Esophagus (tissue), 2 donors: Measurements from ENCODE around the gene SLC31A1. TPM values are rescaled to one million over a fixed set of nuclear protein-coding genes. Genes with fewer than 3 reads are reported as not detected.
A peak's percentile ranks its signal among the peaks of the same experiment; 100 is the strongest.

Experiments
- H3K27ac ChIP-seq, 2 donors: one replicate each; pipeline ENCODE4 v1.5.1; 2013; ENCODE audit warnings: low read depth in 2 of 2, mild to moderate bottlenecking in 2 of 2, inconsistent platforms in 1 of 2, low read length in 1 of 2, moderate library complexity in 1 of 2
- H3K27me3 ChIP-seq, 2 donors: one replicate each; pipeline ENCODE4 v1.6.1; 2013; ENCODE audit warnings: low read length in 2 of 2, control low read depth in 1 of 2, mild to moderate bottlenecking in 1 of 2; ENCODE audit not compliant: insufficient read depth in 2 of 2, control insufficient read depth in 1 of 2
- H3K36me3 ChIP-seq, 2 donors: one replicate each; pipeline ENCODE4 v1.6.1; 2013; ENCODE audit warnings: low read length in 1 of 2; ENCODE audit not compliant: control insufficient read depth in 2 of 2, insufficient read depth in 2 of 2
- H3K4me1 ChIP-seq, 2 donors: one replicate each; pipeline ENCODE4 v1.6.1; 2013; ENCODE audit warnings: low read length in 1 of 2; ENCODE audit not compliant: control insufficient read depth in 2 of 2, insufficient read depth in 2 of 2
- H3K4me3 ChIP-seq, 2 donors: one replicate each; pipeline ENCODE4 v1.5.1; 2013; ENCODE audit warnings: low read length in 2 of 2, mild to moderate bottlenecking in 2 of 2, low read depth in 1 of 2, moderate library complexity in 1 of 2
- H3K9me3 ChIP-seq, 2 donors: one replicate each; pipeline ENCODE4 v1.6.1; 2013; ENCODE audit warnings: mild to moderate bottlenecking in 2 of 2, low read depth in 1 of 2, low read length in 1 of 2, moderate library complexity in 1 of 2; ENCODE audit not compliant: control insufficient read depth in 2 of 2, insufficient read depth in 1 of 2
- WGBS, 2 donors: extraction: QIAGEN DNeasy Blood & Tissue Kit; methylation state at CpG; one replicate each; pipeline ENCODE4 v1.1.7; 2013; 5-methylcytosine and 5-hydroxymethylcytosine counted together
- polyA plus RNA-seq, 2 donors: library from polyadenylated mRNA; stranded (reverse); fragments of 200-250 nt; gene quantifications; one replicate each; pipeline ENCODE4 v1.2.3, GENCODE V29; 2013
- donor health status: healthy with polysubstance abuse.
- donor health status: Bipolar disorder and iron deficiency.

SLC31A1 gene
- polyA plus RNA-seq, result 10 to 100 TPM in 1 of 2 donors, 1 to 10 TPM in 1; 5.4 to 10.4 TPM

DNA sequence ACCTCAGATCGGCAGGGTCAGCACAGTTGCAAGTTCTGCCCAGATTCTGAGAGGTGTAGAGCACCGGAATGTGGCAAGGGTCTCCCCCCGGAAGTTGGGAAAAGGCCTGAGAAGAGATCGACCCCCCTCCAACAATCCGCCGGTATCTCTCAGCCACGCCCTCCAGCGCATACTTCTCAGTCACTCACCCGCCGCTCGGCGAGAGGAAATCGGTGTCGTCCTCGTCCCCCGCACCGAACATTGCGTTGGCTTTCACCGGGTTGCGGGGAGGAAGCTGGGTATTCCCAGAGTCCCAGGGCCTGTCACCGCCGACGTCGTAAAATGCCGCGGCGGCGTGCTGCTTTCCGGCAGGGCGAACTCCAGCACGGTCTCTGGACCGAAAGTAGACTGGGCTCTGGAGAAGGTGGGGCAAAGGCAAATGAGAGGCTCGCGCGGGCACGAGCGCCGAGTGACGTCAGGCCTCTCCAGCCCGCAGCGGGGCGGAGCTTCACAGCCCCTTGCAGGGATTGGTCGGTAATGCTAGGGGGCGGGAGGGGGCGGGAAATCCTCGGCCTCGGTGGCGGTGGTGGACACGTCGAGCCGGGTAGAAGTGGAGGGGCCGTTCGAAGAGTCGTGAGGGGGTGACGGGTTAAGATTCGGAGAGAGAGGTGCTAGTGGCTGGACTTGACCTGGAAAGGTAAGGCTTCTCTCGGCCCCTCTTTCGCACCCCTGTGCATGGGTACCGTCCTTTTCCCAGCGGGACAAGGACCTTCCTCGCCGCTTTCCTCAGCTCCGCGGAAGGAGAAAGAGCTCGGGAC is at the start of gene SLC31A1, which contains the start of gene FKBP15:
Gene SLC31A1, plus strand, starts transcription at position 542 of the 797 bp plus-strand sequence. CDS start 34,605 bp downstream, outside the sequence.
Gene FKBP15, minus strand, starts transcription at position 275 of the 797 bp plus-strand sequence. Its CDS starts 34 bp downstream, at position 241.
- H3K9me3 ChIP-seq, result no peaks in the 10 kb centered on the region
- WGBS, 2 donors, result 1% methylated on average over 65 of the region's 65 CpGs
- H3K4me1 ChIP-seq, result peaks cover 4 to 5% of the 10 kb centered on the region in 2 donors
- H3K4me3 ChIP-seq, result peak within 1 kb of the TSS; percentile 84 to 91
- peak within 1 kb of the TSS; percentile 78 to 88 for H3K27ac ChIP-seq
- no peaks in the 10 kb centered on the region for H3K36me3 ChIP-seq
- no peaks in the 10 kb centered on the region for H3K27me3 ChIP-seq

DNA sequence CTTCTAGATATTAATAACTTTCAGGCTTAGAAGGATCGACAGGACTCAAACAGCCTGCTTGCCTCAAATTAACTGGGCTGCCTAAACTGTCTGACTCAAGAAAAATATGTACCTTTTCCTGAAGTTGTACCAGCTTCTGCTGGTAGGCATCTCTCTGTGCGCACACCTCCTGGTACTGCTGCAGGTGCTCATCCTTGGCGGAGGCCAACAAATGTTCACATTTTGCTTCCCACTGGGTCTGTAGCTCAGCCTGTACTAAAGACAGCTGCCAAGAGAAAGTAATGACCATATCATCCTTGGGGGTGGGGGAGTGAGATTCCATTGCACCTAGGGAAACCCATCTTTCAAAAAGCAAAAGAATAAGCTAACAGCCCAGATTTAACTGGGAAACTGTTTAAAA is 48.0 kb upstream of the SLC31A1 start:
- Histone ChIP-seq H3K27me3 (no peaks in the 10 kb centered on the region), H3K4me1 (no peaks in the 10 kb centered on the region), H3K27ac (no peak overlapping the region), H3K9me3 (no peaks in the 10 kb centered on the region), H3K4me3 (no peak overlapping the region), H3K36me3 (peaks cover 21 to 42% of the 10 kb centered on the region in 2 donors)
- WGBS, 2 donors, result 95 to 97% methylated on average over 3 of the region's 3 CpGs

DNA sequence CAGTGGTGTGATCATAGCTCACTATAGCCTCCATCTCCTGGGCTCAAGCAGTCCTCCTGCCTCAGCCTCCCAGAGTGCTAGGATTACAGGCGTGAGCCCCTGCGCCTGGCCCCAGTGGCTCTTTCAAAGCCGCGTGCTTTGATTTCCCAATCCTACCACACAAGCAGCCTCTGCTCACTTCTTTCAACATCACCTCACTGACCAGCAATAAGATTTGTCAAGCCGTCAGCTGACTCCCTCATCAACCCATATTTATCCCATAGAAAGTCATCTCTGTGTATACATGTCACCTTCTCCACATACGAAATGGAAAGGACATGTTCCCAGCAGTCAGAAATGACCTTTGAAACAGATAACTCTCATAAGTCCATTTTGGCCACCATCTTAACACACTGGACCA is 44.5 kb upstream of the SLC31A1 start:
- Histone ChIP-seq H3K27me3 (no peaks in the 10 kb centered on the region), H3K4me3 (no peak overlapping the region), H3K36me3 (peaks cover 21 to 27% of the 10 kb centered on the region in 2 donors), H3K4me1 (no peaks in the 10 kb centered on the region), H3K9me3 (no peaks in the 10 kb centered on the region), H3K27ac (no peak overlapping the region)
- 95 to 98% methylated on average over 6 of the region's 6 CpGs for WGBS, 2 donors

DNA sequence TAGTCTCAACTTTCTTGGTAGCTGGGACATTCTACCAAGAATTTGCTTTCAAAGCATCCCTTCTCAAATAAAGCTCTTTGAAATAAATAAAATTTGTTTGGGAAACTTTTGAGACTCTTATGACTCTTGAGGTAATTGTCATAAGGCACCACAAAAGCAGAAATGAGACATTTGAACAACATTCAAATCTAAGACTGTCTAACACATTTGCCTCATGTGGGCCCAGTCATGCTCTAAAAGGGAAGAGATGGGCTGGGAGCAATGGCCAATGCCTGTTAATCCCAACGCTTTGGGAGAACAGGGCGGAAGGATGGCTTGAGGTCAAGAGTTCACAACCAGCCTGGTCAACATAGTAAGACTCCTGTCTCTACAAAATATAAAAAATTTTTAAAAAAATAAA is 44.1 kb upstream of the SLC31A1 start:
- Histone ChIP-seq H3K9me3 (no peaks in the 10 kb centered on the region), H3K36me3 (peaks cover 24 to 30% of the 10 kb centered on the region in 2 donors), H3K4me1 (no peaks in the 10 kb centered on the region), H3K27me3 (no peaks in the 10 kb centered on the region), H3K27ac (no peak overlapping the region), H3K4me3 (no peak overlapping the region)
- WGBS, 2 donors, result 95 to 97% methylated on average over 2 of the region's 2 CpGs

DNA sequence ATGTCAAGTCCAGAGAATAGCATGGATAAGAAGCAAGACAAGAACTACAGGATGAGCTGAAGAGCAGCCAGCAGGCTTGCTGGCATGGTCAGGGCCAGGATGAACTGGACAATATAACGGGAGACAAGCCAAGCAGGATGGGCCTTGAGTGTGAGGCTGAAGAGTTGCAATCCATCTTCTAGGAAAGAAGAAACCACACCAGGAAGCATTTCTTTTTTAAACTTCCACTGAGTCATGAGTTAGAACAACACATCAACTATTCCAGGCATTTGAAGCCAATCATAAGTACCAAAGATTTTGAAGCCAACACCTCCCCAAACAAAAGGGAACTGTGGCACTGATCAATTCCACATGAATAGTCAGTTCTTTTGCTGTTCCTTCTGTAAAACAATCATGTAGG is 43.3 kb upstream of the SLC31A1 start:
- no peak overlapping the region for H3K27ac ChIP-seq
- no peaks in the 10 kb centered on the region for H3K4me1 ChIP-seq
- H3K27me3 ChIP-seq, result no peaks in the 10 kb centered on the region
- no peak overlapping the region for H3K4me3 ChIP-seq
- 95 to 100% methylated on average over 1 of the region's 1 CpG for WGBS, 2 donors
- no peaks in the 10 kb centered on the region for H3K9me3 ChIP-seq
- peaks cover 21 to 25% of the 10 kb centered on the region in 2 donors for H3K36me3 ChIP-seq

DNA sequence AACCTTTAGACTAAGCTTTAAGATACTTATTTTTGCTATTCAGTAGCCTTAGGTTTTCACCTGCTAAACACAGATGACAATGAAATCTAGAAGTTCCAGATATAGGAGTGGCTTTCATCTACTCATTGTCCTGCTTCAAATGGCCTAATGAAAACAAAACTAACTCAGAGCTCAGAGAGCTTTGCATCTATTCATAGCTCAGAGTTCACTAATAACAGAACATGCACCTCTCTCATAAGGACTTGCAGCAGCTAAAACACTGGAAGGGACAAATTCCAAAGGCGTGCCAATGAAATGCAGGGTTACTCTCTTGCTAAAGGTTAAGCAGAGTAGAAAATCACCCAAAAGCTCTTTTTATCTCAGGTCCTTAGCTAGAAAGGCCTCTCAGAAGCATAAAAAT is 41.5 kb upstream of the SLC31A1 start:
- Histone ChIP-seq H3K27me3 (no peaks in the 10 kb centered on the region), H3K27ac (no peak overlapping the region), H3K9me3 (no peaks in the 10 kb centered on the region), H3K36me3 (peaks cover 18 to 24% of the 10 kb centered on the region in 2 donors), H3K4me1 (no peaks in the 10 kb centered on the region), H3K4me3 (no peak overlapping the region)
- WGBS, 2 donors, result 84 to 93% methylated on average over 1 of the region's 1 CpG

DNA sequence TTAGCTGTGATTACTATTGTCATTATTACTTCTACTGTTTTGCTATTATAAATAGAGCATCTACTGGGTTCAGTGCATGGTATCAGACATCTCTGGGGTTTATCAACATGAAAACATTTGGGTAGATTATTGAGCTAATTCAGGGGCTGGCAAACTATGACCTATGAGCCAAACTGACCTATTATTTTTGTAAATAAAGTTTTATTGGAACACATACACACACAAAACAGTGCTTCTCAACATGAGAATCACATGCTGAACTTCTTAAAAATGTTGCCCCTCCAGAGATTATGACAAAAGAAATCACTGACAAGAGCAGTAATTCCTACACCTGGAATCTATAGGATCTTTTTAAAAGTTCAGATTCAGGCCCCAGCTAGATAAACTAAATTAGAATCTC is 40.2 kb upstream of the SLC31A1 start:
- Histone ChIP-seq H3K9me3 (no peaks in the 10 kb centered on the region), H3K36me3 (peaks cover 25% of the 10 kb centered on the region in 2 donors), H3K27me3 (no peaks in the 10 kb centered on the region), H3K4me1 (no peaks in the 10 kb centered on the region), H3K4me3 (no peak overlapping the region), H3K27ac (no peak overlapping the region)

DNA sequence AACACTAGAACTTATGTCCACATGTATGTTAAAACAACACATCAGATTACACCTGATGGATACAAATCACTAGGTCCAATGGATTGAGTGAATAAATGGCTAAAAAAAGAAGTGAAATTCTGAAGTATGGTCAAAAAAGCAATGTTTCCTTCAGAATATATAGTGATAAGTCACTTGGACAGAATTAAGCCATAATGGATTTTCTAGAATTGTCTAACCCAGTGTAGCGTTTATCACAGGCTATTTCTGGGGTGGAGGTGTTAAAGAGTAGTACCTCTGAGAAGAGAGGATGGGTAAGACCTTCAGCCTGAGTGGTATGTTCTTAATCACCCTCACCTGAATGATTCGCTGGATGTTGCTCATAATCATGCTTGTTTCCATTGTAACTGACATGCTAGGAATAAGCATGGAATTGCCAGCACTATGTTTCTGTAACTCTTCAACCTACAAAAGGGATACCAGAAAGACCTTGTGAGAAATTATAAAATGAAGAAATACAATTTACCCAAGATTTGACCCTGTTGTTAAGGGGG is 37.3 kb upstream of the SLC31A1 start:
- Histone ChIP-seq H3K36me3 (peaks cover 25 to 29% of the 10 kb centered on the region in 2 donors), H3K27me3 (no peaks in the 10 kb centered on the region), H3K27ac (no peak overlapping the region), H3K4me1 (peaks cover 0 to 5% of the 10 kb centered on the region in 2 donors), H3K4me3 (no peak overlapping the region), H3K9me3 (no peaks in the 10 kb centered on the region)
- 98 to 100% methylated on average over 2 of the region's 2 CpGs for WGBS, 2 donors

DNA sequence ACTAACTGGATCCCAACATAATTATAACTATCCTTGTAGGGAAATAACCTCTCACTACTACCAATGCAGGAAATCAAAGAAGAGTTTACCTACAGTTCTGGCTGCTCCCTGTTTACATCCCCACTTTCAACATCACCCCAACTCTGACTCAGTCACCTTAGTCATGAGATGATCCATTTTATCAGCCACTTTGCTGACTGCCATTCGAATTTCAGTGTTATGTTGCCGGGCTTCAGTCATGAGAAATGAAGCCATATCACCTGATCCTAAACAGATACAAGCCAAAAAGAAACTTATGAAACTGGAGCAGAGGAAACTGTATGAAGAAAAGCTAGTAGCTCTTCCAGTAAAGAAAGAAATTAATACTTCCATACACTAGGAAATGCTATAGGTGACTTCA is 36.8 kb upstream of the SLC31A1 start:
- Histone ChIP-seq H3K36me3 (peaks cover 25 to 29% of the 10 kb centered on the region in 2 donors), H3K4me1 (peaks cover 0 to 5% of the 10 kb centered on the region in 2 donors), H3K9me3 (no peaks in the 10 kb centered on the region), H3K4me3 (no peak overlapping the region), H3K27me3 (no peaks in the 10 kb centered on the region), H3K27ac (no peak overlapping the region)
- WGBS, 2 donors, result 85% methylated on average over 2 of the region's 2 CpGs
